ENCODE results near the gene ATG4A.
A peak's percentile ranks its signal among the peaks of the same experiment; 100 is the strongest.

ATG4A gene, protein sequence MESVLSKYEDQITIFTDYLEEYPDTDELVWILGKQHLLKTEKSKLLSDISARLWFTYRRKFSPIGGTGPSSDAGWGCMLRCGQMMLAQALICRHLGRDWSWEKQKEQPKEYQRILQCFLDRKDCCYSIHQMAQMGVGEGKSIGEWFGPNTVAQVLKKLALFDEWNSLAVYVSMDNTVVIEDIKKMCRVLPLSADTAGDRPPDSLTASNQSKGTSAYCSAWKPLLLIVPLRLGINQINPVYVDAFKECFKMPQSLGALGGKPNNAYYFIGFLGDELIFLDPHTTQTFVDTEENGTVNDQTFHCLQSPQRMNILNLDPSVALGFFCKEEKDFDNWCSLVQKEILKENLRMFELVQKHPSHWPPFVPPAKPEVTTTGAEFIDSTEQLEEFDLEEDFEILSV

DNA sequence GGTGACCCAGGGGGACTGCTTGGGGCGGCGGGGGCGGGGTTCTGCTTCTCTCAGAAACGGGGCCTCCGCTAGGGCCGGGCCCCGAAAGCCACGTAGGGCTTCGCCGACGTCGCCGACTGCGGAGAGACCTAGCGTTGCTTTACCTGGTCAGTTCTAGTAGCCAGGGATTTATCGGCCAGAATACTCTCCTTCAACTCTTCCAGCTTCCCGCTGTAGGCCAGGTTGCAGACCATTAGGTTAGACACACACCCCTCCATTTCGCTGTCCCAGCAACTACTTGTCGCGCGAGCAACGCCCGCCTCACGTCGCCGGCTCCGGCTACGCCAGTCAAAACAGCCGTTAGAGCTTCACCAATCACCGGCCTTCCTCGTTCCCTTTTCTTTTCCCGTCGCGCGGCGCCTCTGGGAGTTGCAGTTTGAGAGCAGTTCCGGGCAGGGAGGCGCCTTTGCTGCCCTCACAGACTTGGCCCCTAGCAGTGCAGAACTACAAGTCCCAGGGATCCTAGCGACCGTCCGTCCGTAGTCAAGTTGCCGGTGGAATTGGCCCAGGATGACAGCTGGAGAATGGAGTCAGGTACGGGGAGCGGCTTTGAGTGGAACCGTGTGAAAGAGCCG is at the start of gene ATG4A, which contains the start of gene PSMD10:
Gene ATG4A, plus strand, starts transcription at position 515 of the 614 bp plus-strand sequence. Its CDS starts 49 bp downstream, at position 564.
Gene PSMD10, minus strand, starts transcription at position 279 of the 614 bp plus-strand sequence. Its CDS starts 22 bp downstream, at position 257.
- no peaks in the 10 kb centered on the region for H3K27me3 Mint-ChIP-seq (ENCODE audit: low read depth)
- H3K4me3 Mint-ChIP-seq: no peak within 1 kb of the TSS
- H3K27ac Mint-ChIP-seq: no peak within 1 kb of the TSS
- H3K36me3 Mint-ChIP-seq (ENCODE audit: low read depth): peaks cover 7% of the 10 kb centered on the region
- H3K4me1 Mint-ChIP-seq: peaks cover 14% of the 10 kb centered on the region
- no peaks in the 10 kb centered on the region for H3K9me3 Mint-ChIP-seq
- TF ChIP-seq, protein P1, sequence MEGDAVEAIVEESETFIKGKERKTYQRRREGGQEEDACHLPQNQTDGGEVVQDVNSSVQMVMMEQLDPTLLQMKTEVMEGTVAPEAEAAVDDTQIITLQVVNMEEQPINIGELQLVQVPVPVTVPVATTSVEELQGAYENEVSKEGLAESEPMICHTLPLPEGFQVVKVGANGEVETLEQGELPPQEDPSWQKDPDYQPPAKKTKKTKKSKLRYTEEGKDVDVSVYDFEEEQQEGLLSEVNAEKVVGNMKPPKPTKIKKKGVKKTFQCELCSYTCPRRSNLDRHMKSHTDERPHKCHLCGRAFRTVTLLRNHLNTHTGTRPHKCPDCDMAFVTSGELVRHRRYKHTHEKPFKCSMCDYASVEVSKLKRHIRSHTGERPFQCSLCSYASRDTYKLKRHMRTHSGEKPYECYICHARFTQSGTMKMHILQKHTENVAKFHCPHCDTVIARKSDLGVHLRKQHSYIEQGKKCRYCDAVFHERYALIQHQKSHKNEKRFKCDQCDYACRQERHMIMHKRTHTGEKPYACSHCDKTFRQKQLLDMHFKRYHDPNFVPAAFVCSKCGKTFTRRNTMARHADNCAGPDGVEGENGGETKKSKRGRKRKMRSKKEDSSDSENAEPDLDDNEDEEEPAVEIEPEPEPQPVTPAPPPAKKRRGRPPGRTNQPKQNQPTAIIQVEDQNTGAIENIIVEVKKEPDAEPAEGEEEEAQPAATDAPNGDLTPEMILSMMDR (IDR thresholded peaks at IDR 0.05; ENCODE audit: unreplicated experiment in 3 of 3): peak in 1 of 3 experiments; percentile 7

DNA sequence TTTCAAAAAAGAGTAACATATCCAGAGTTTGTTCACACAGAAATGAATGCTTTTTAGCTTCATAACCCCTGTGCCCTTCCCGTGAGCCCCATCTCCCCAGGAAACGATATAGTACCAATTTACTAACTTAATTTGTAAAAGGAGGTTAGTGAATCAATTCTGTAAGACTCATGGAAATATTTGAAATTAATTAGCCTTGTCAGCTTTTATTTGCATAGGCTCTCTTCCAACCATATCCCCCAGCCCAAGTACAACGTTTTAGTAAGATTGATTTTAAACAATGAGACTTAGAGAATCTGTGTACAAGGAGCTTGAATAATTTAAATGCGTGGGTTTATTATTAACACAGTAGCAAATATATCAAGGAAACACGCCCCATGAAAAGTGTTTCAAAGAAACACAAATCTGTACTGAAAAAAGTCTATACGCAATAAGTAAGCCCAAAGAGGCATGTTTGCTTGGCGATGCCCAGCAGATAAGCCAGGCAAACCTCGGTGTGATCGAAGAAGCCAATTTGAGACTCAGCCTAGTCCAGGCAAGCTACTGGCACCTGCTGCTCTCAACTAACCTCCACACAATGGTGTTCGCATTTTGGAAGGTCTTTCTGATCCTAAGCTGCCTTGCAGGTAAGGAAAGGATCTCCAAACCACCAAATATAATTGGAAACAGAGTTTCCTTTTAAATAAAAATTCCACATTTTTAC is 46.9 kb upstream of the ATG4A start, which contains the start of gene VSIG1:
Gene VSIG1, plus strand, starts transcription at position 512 of the 703 bp plus-strand sequence. Its CDS starts 66 bp downstream, at position 578.
- Mint-ChIP-seq H3K36me3 (ENCODE audit: low read depth) (no peaks in the 10 kb centered on the region), H3K9me3 (no peaks in the 10 kb centered on the region), H3K27ac (peak within 1 kb of the TSS in 2 of 3 experiments; percentile 2 to 23), H3K4me3 (no peak within 1 kb of the TSS), H3K4me1 (peaks cover 16% of the 10 kb centered on the region), H3K27me3 (ENCODE audit: low read depth) (peaks cover 50% of the 10 kb centered on the region)
- TF ChIP-seq, protein P1 (IDR thresholded peaks at IDR 0.05; ENCODE audit: unreplicated experiment in 3 of 3): no peak

DNA sequence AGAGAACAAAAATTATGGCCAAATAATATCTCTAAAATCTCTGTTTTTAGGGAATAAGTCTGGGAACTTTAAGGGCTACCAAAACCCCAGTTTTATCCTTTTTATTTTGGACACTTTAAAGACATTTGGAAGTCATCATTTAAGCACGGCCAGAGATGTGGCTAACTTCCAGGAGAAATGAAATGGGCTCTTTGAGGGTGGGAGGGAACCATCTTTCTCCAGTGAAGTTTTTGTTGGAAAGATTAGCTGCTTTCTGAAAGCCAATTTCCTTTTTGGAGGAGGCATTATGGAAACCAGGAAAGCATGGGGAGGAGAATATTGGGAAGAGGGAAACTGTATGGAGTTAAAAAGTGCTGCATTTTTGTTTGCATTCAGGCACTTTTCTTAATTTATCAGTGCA is 41.9 kb upstream of the ATG4A start:
- H3K4me1 Mint-ChIP-seq: peaks cover 27% of the 10 kb centered on the region
- TF ChIP-seq, protein P1 (IDR thresholded peaks at IDR 0.05; ENCODE audit: unreplicated experiment in 3 of 3): no peak
- H3K27ac Mint-ChIP-seq: peak overlapping the region; percentile 73 to 94 (median 88)
- H3K9me3 Mint-ChIP-seq: no peaks in the 10 kb centered on the region
- no peaks in the 10 kb centered on the region for H3K36me3 Mint-ChIP-seq (ENCODE audit: low read depth)
- H3K4me3 Mint-ChIP-seq: peak overlapping the region in 1 of 3 experiments; percentile 43
- H3K27me3 Mint-ChIP-seq (ENCODE audit: low read depth): peaks cover 44% of the 10 kb centered on the region

DNA sequence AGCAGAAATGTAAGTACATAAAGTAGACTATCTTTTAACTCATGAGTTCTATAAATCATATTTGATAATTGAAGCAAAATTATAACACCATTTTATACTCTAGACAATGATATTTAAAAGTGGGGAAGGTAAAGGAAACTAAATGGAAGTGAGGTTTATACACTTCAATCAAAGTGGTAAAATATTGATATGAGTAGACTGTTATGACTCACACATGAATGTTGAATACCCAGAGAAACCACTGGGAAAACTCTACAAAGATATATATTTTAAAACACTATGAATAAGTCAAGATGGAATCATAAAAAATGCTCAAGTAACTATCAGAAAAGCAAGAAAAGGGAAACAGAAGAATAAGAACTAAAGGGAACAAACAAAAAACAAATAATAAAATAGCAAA is 38.4 kb upstream of the ATG4A start:
- TF ChIP-seq, protein P1 (IDR thresholded peaks at IDR 0.05; ENCODE audit: unreplicated experiment in 3 of 3): no peak
- Mint-ChIP-seq H3K4me1 (peaks cover 40% of the 10 kb centered on the region), H3K36me3 (ENCODE audit: low read depth) (no peaks in the 10 kb centered on the region), H3K4me3 (no peak overlapping the region), H3K27ac (no peak overlapping the region), H3K27me3 (ENCODE audit: low read depth) (peaks cover 39% of the 10 kb centered on the region), H3K9me3 (no peaks in the 10 kb centered on the region)

DNA sequence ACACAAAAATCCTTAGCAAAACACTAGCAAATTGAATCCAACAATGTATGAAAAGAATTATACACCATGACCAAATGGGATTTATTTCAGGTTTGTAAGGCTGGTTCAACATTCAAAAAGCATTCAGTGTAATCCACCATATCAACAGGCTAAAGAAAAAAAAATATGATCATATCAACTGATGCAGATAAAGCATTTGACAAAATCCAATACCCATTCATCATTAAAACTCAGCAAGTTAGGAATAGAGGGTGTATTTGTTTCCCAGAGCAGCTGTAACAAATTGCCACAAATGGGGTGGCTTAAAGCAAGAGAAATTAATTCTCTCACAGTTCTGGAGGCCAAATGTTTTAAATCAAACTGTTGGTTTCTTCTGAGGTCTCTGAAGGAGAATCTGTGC is 36.0 kb upstream of the ATG4A start:
- TF ChIP-seq, protein P1 (IDR thresholded peaks at IDR 0.05; ENCODE audit: unreplicated experiment in 3 of 3): no peak
- peaks cover 26% of the 10 kb centered on the region for H3K4me1 Mint-ChIP-seq
- peak overlapping the region in 1 of 3 experiments; percentile 8 for H3K4me3 Mint-ChIP-seq
- peak overlapping the region; percentile 35 to 65 (median 43) for H3K27ac Mint-ChIP-seq
- H3K36me3 Mint-ChIP-seq (ENCODE audit: low read depth): no peaks in the 10 kb centered on the region
- peaks cover 44% of the 10 kb centered on the region for H3K27me3 Mint-ChIP-seq (ENCODE audit: low read depth)
- H3K9me3 Mint-ChIP-seq: no peaks in the 10 kb centered on the region
